Measurements from ENCODE around the gene TSC22D1.

DNA sequence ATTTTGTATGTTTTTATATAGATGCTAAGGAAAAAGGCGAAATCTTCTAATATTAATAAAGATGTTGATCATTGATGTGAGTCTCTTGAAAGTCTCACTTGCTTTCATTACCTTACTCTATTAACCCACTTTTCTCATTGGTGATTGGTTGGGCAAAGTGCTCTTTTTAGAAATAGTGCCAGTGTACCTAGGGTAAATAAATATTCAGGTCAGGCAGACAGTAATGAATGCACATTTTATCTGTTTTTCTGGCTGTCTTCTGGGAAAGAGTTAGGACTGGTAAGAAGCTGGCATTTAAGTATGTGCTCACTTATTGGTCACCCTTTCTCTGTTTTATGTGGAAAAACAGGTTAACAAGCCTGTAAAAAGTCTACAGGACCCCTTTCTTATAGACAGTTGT is 191.4 kb downstream of the TSC22D1 start:
- TF ChIP-seq, protein P1, sequence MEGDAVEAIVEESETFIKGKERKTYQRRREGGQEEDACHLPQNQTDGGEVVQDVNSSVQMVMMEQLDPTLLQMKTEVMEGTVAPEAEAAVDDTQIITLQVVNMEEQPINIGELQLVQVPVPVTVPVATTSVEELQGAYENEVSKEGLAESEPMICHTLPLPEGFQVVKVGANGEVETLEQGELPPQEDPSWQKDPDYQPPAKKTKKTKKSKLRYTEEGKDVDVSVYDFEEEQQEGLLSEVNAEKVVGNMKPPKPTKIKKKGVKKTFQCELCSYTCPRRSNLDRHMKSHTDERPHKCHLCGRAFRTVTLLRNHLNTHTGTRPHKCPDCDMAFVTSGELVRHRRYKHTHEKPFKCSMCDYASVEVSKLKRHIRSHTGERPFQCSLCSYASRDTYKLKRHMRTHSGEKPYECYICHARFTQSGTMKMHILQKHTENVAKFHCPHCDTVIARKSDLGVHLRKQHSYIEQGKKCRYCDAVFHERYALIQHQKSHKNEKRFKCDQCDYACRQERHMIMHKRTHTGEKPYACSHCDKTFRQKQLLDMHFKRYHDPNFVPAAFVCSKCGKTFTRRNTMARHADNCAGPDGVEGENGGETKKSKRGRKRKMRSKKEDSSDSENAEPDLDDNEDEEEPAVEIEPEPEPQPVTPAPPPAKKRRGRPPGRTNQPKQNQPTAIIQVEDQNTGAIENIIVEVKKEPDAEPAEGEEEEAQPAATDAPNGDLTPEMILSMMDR (IDR thresholded peaks at IDR 0.05), result no peak
- TF ChIP-seq POLR2A (IDR thresholded peaks at IDR 0.05), result no peak

All from Peyer's patch (tissue), 4 donors.